ENCODE data around the gene ITGAD.

The ITGAD gene

DNA sequence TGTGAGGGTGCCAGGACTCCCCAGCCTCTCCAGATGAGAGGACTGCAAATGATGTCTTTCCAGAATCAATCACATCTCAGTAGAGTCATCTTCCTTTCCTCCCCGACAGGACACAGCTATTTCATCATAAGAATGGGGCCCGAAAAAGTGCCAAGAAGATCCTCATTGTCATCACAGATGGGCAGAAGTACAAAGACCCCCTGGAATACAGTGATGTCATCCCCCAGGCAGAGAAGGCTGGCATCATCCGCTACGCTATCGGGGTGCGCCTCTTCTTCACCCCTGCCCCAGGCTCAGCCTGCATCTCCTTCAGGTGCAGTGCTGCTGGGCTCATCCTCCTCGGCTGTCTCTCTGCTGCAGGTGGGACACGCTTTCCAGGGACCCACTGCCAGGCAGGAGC lies 14.3 kb downstream of the ITGAD start:
- no peaks in the 10 kb centered on the region for H3K27me3 ChIP-seq (ENCODE audit: insufficient read depth, insufficient read length)
- no peak for DNase-seq (ENCODE audit: low read depth, low spot score)
- no peak overlapping the region for H3K4me3 ChIP-seq (ENCODE audit: insufficient read length, low read depth)
- no peaks in the 10 kb centered on the region for H3K36me3 ChIP-seq (ENCODE audit: insufficient read depth, insufficient read length, low read length)
- no peak for TF ChIP-seq SUZ12 (IDR thresholded peaks at IDR 0.05; ENCODE audit: extremely low read depth, insufficient read depth, insufficient read length)
- TF ChIP-seq ZNF274 (IDR thresholded peaks at IDR 0.05; ENCODE audit: low read depth, low read length), result no peak
- no peak for TF ChIP-seq YY1 (IDR thresholded peaks at IDR 0.05; ENCODE audit: insufficient read depth, insufficient read length)
- no peaks in the 10 kb centered on the region for H3K4me1 ChIP-seq (ENCODE audit: insufficient read depth, insufficient read length)
- no peak overlapping the region for H3K9ac ChIP-seq (ENCODE audit: insufficient read length, low read depth)
- no peaks in the 10 kb centered on the region for H3K9me3 ChIP-seq (ENCODE audit: insufficient read depth, low read length)

- H3K9me3 ChIP-seq (ENCODE audit: insufficient read depth, low read length), result no peaks in the 10 kb centered on the region
- no peak for TF ChIP-seq SUZ12 (IDR thresholded peaks at IDR 0.05; ENCODE audit: extremely low read depth, insufficient read depth, insufficient read length)
- no peak for TF ChIP-seq YY1 (IDR thresholded peaks at IDR 0.05; ENCODE audit: insufficient read depth, insufficient read length)
- no peak for TF ChIP-seq ZNF274 (IDR thresholded peaks at IDR 0.05; ENCODE audit: low read depth, low read length)
- no peaks in the 10 kb centered on the region for H3K27me3 ChIP-seq (ENCODE audit: insufficient read depth, insufficient read length)
- no peak overlapping the region for H3K9ac ChIP-seq (ENCODE audit: insufficient read length, low read depth)
- no peak overlapping the region for H3K4me3 ChIP-seq (ENCODE audit: insufficient read length, low read depth)
- H3K36me3 ChIP-seq (ENCODE audit: insufficient read depth, insufficient read length, low read length), result no peaks in the 10 kb centered on the region
- no peak for DNase-seq (ENCODE audit: low read depth, low spot score)
- no peaks in the 10 kb centered on the region for H3K4me1 ChIP-seq (ENCODE audit: insufficient read depth, insufficient read length)
These were observed 16.3 kb downstream of the ITGAD start for GRCh38 chr16:31409433-31409832.

DNA sequence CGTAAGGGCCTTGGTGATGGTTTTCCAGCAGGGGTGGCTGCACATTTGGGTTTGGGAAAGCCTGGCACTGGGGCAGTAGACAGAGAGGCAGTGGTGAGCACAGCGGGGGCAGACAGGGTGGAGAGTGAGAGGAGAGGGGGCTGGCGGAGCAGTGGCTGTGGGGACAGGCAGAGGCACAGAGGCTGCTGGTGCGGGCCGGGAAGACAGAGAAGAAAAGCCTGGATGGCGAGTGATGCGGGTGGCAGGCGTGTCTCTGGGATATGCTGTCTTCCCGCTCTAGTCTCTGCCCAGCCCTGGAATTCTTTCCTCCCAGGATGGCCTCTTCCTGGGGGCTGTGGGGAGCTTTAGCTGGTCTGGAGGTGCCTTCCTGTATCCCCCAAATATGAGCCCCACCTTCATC lies 16.9 kb downstream of the ITGAD start:
- Histone ChIP-seq H3K27me3 (ENCODE audit: insufficient read depth, insufficient read length) (no peaks in the 10 kb centered on the region), H3K36me3 (ENCODE audit: insufficient read depth, insufficient read length, low read length) (no peaks in the 10 kb centered on the region), H3K4me1 (ENCODE audit: insufficient read depth, insufficient read length) (peaks cover 3% of the 10 kb centered on the region), H3K9ac (ENCODE audit: insufficient read length, low read depth) (no peak overlapping the region), H3K9me3 (ENCODE audit: insufficient read depth, low read length) (no peaks in the 10 kb centered on the region), H3K4me3 (ENCODE audit: insufficient read length, low read depth) (no peak overlapping the region)
- no peak for DNase-seq (ENCODE audit: low read depth, low spot score)
- TF ChIP-seq SUZ12 (IDR thresholded peaks at IDR 0.05; ENCODE audit: extremely low read depth, insufficient read depth, insufficient read length) (no peak), ZNF274 (IDR thresholded peaks at IDR 0.05; ENCODE audit: low read depth, low read length) (no peak), YY1 (IDR thresholded peaks at IDR 0.05; ENCODE audit: insufficient read depth, insufficient read length) (no peak)

GRCh38 chr16:31411024-31411844 lies 18.1 kb downstream of the ITGAD start:
- DNase-seq (ENCODE audit: low read depth, low spot score), result no peak
- no peak overlapping the region for H3K9ac ChIP-seq (ENCODE audit: insufficient read length, low read depth)
- TF ChIP-seq YY1 (IDR thresholded peaks at IDR 0.05; ENCODE audit: insufficient read depth, insufficient read length) (no peak), ZNF274 (IDR thresholded peaks at IDR 0.05; ENCODE audit: low read depth, low read length) (no peak), SUZ12 (IDR thresholded peaks at IDR 0.05; ENCODE audit: extremely low read depth, insufficient read depth, insufficient read length) (no peak)
- H3K4me3 ChIP-seq (ENCODE audit: insufficient read length, low read depth), result no peak overlapping the region
- no peaks in the 10 kb centered on the region for H3K27me3 ChIP-seq (ENCODE audit: insufficient read depth, insufficient read length)
- H3K9me3 ChIP-seq (ENCODE audit: insufficient read depth, low read length), result no peaks in the 10 kb centered on the region
- no peaks in the 10 kb centered on the region for H3K36me3 ChIP-seq (ENCODE audit: insufficient read depth, insufficient read length, low read length)
- peaks cover 5% of the 10 kb centered on the region for H3K4me1 ChIP-seq (ENCODE audit: insufficient read depth, insufficient read length)

DNA sequence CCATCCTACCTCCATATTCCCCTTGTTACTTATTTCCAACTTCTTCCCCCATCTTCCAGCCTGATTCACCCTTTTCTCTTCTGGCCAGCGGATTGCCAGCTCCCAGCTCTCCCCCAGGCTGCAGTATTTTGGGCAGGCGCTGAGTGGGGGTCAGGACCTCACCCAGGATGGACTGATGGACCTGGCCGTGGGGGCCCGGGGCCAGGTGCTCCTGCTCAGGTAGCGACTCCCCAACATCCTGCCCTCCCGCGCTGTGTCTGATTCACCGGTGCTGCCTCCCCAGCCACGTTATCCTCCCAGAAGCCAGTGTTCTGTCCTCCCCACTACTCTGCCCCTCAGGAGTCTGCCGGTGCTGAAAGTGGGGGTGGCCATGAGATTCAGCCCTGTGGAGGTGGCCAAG lies 19.6 kb downstream of the ITGAD start:
- no peak for TF ChIP-seq ZNF274 (IDR thresholded peaks at IDR 0.05; ENCODE audit: low read depth, low read length)
- TF ChIP-seq YY1 (IDR thresholded peaks at IDR 0.05; ENCODE audit: insufficient read depth, insufficient read length), result no peak
- TF ChIP-seq SUZ12 (IDR thresholded peaks at IDR 0.05; ENCODE audit: extremely low read depth, insufficient read depth, insufficient read length), result no peak
- Histone ChIP-seq H3K36me3 (ENCODE audit: insufficient read depth, insufficient read length, low read length) (no peaks in the 10 kb centered on the region), H3K27me3 (ENCODE audit: insufficient read depth, insufficient read length) (no peaks in the 10 kb centered on the region), H3K9ac (ENCODE audit: insufficient read length, low read depth) (no peak overlapping the region), H3K4me3 (ENCODE audit: insufficient read length, low read depth) (no peak overlapping the region), H3K9me3 (ENCODE audit: insufficient read depth, low read length) (peaks cover 7% of the 10 kb centered on the region; the same call in 1 of the 2 replicates), H3K4me1 (ENCODE audit: insufficient read depth, insufficient read length) (peaks cover 5% of the 10 kb centered on the region)
- no peak for DNase-seq (ENCODE audit: low read depth, low spot score)

DNA sequence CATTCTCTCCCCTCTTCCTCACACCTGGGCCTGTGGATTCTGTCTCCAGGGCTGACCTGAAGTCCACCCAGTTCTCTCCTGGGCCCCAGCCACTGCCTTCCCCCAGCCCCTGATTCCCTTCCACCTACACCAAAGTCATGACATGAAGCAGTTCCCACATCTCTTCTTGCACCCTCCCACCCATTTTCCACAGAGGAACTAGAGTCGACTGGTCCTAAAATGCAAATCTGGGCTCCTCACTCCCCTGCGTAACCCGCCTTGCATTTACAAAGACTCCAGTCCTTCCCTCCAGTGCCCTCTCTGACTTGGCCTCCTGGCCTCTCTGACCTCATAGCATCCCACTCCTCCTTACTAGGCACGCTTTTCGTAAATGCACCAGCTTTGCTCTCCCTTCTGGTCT lies 20.2 kb downstream of the ITGAD start:
- Histone ChIP-seq H3K4me3 (ENCODE audit: insufficient read length, low read depth) (no peak overlapping the region), H3K9ac (ENCODE audit: insufficient read length, low read depth) (no peak overlapping the region), H3K9me3 (ENCODE audit: insufficient read depth, low read length) (peaks cover 12% of the 10 kb centered on the region; the same call in 1 of the 2 replicates), H3K36me3 (ENCODE audit: insufficient read depth, insufficient read length, low read length) (no peaks in the 10 kb centered on the region), H3K27me3 (ENCODE audit: insufficient read depth, insufficient read length) (no peaks in the 10 kb centered on the region), H3K4me1 (ENCODE audit: insufficient read depth, insufficient read length) (peaks cover 5% of the 10 kb centered on the region)
- TF ChIP-seq SUZ12 (IDR thresholded peaks at IDR 0.05; ENCODE audit: extremely low read depth, insufficient read depth, insufficient read length) (no peak), YY1 (IDR thresholded peaks at IDR 0.05; ENCODE audit: insufficient read depth, insufficient read length) (no peak), ZNF274 (IDR thresholded peaks at IDR 0.05; ENCODE audit: low read depth, low read length) (no peak)
- DNase-seq (ENCODE audit: low read depth, low spot score), result no peak

- DNase-seq (ENCODE audit: low read depth, low spot score), result no peak
- TF ChIP-seq SUZ12 (IDR thresholded peaks at IDR 0.05; ENCODE audit: extremely low read depth, insufficient read depth, insufficient read length) (no peak), ZNF274 (IDR thresholded peaks at IDR 0.05; ENCODE audit: low read depth, low read length) (no peak), YY1 (IDR thresholded peaks at IDR 0.05; ENCODE audit: insufficient read depth, insufficient read length) (no peak)
- no peaks in the 10 kb centered on the region for H3K36me3 ChIP-seq (ENCODE audit: insufficient read depth, insufficient read length, low read length)
- no peaks in the 10 kb centered on the region for H3K27me3 ChIP-seq (ENCODE audit: insufficient read depth, insufficient read length)
- no peak overlapping the region for H3K4me3 ChIP-seq (ENCODE audit: insufficient read length, low read depth)
- peaks cover 12% of the 10 kb centered on the region; the same call in 1 of the 2 replicates for H3K9me3 ChIP-seq (ENCODE audit: insufficient read depth, low read length)
- peaks cover 5% of the 10 kb centered on the region for H3K4me1 ChIP-seq (ENCODE audit: insufficient read depth, insufficient read length)
- no peak overlapping the region for H3K9ac ChIP-seq (ENCODE audit: insufficient read length, low read depth)
These were observed 20.8 kb downstream of the ITGAD start for GRCh38 chr16:31413943-31414342.

All from NT2/D1 (cell line).